WI38 (cell line): Measurements from ENCODE around the gene DHTKD1.

Source experiments
- H3K4me3 ChIP-seq: 2 replicates; pipeline ENCODE4 v1.5.1; 2011; ENCODE audit warnings: low read depth, mild to moderate bottlenecking, control low read depth, low read length
- TF ChIP-seq, protein P1 (sequence below): IDR thresholded peaks from 2 replicates; pipeline ENCODE4 v1.5.1; 2012; ENCODE audit warnings: low read depth, mild to moderate bottlenecking, control low read depth, low read length

Gene DHTKD1, protein sequence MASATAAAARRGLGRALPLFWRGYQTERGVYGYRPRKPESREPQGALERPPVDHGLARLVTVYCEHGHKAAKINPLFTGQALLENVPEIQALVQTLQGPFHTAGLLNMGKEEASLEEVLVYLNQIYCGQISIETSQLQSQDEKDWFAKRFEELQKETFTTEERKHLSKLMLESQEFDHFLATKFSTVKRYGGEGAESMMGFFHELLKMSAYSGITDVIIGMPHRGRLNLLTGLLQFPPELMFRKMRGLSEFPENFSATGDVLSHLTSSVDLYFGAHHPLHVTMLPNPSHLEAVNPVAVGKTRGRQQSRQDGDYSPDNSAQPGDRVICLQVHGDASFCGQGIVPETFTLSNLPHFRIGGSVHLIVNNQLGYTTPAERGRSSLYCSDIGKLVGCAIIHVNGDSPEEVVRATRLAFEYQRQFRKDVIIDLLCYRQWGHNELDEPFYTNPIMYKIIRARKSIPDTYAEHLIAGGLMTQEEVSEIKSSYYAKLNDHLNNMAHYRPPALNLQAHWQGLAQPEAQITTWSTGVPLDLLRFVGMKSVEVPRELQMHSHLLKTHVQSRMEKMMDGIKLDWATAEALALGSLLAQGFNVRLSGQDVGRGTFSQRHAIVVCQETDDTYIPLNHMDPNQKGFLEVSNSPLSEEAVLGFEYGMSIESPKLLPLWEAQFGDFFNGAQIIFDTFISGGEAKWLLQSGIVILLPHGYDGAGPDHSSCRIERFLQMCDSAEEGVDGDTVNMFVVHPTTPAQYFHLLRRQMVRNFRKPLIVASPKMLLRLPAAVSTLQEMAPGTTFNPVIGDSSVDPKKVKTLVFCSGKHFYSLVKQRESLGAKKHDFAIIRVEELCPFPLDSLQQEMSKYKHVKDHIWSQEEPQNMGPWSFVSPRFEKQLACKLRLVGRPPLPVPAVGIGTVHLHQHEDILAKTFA

DNA sequence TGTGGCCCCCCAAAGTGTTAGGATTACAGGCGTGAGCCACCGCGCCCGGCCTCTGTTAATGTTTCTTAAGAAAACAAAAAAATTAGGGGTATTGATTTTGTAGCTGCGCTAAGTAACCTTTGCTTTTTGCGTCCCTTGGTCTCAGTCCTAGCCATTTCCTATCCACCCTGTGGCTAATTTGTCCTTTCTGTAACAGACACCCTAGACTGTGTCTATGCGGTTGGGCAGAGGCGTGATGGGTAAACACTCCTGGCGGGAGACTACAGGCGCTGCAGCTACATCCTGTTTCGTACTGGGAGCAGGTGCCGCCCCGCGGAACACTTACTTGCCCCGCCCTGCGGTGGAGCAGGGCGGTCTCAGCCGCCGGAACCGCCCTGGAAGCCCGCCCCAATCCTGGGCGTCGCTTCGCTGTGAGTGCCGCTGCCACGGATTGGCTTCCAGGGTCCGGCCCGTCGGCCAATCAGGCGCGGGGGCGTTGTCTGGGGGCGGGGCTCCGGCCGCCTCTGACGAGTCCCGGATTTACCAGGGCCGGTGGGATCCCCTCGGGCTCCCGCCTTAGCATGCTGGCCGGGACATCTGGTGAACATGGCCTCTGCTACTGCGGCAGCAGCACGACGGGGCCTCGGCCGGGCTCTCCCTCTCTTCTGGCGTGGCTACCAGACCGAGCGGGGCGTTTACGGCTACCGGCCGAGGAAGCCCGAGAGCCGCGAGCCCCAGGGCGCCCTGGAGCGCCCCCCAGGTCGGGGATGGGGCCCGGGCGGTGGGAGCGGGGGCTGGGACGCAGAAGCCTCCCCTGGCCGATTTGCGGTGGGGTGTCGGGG lies at the start of gene DHTKD1:
Gene DHTKD1 (plus strand): TSS at position 506 of the 821 bp plus-strand sequence. CDS start 80 bp downstream, at position 586.
- H3K4me3 ChIP-seq, result peak within 1 kb of the TSS; percentile 91
- TF ChIP-seq, protein P1, sequence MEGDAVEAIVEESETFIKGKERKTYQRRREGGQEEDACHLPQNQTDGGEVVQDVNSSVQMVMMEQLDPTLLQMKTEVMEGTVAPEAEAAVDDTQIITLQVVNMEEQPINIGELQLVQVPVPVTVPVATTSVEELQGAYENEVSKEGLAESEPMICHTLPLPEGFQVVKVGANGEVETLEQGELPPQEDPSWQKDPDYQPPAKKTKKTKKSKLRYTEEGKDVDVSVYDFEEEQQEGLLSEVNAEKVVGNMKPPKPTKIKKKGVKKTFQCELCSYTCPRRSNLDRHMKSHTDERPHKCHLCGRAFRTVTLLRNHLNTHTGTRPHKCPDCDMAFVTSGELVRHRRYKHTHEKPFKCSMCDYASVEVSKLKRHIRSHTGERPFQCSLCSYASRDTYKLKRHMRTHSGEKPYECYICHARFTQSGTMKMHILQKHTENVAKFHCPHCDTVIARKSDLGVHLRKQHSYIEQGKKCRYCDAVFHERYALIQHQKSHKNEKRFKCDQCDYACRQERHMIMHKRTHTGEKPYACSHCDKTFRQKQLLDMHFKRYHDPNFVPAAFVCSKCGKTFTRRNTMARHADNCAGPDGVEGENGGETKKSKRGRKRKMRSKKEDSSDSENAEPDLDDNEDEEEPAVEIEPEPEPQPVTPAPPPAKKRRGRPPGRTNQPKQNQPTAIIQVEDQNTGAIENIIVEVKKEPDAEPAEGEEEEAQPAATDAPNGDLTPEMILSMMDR, result peak; percentile 13; the same call in 1 of the 2 replicates

DNA sequence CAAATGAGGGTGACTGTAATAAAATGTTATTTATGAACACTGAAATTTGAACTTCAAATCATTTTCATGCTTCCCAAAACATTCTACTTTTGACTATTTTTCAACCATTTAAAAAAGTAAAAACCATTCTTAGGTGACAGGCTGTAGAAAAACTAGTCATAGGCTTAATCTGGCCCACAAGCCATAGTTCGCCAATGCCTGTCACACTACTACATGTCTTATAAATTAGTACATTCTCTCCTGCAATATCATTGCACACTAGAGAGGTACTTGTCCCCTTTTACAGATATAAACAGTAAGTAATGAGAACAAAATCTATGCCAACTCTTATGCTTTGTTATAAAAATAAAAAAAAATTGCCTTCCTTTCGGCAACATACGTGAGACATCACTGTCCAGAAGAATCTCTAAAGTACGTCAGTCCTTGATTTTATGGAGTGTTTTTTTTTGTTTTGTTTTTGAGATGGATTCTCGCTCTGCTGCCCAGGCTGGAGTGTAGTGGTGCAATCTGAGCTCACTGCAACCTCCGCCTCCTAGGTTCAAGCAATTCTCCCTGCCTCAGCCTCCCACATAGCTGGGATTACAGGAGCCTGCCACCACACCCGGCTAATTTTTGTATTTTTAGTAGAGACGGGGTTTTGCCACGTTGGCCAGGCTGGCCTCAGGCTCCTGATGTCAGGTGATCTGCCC lies 49.3 kb upstream of the DHTKD1 start:
- no peak overlapping the region for H3K4me3 ChIP-seq

DNA sequence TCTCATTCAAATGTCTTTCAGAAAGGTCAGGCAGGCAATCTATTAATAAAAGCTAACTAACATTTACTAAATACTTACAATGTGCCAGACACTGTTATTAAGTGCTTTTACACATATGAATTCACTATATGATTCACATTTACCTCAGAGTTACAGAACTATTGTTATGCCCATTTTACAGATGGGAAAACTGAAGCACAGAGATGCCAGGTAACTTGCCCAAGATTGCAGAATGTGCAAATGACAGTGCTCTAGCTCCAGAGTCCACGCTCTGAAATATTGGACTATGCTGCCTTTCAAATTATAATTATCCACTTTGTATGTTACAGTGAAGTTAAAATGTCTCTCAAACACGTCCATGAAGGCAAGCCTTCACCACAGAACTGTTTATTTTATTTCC lies 48.2 kb upstream of the DHTKD1 start:
- TF ChIP-seq, protein P1, result no peak
- no peak overlapping the region for H3K4me3 ChIP-seq

More for the DNA sequence above, 49.3 kb upstream of the DHTKD1 start:
- TF ChIP-seq, protein P1, result no peak

DNA sequence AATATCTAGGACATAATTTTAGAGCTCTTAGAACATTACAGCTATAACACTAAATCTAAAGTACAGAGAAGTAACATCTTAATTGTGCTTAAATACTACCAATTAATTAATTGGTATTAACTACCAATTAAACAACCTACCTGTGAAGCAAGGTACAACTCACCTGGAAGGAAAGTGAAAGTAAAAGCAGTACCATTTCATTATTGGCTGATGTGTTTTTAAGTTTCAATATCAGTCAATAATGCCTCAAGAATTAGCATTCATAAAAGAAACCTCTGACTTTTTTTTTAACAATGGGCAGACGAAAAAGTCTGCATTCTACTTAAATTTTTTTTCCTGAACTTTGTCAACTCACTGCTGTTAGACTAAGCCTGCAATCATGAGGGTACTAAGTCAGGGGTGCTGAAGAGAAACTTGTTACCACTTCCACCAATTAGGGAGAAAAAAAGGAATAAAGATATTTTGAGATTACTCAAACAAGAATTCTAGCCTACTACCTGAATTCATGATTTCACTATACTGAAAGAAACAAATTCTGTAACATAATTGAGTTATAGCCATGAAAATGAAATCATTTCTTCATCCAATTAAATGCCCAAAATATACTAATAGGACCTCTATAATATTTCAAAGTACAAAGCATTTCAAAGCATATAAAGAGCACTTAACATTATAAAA lies 46.0 kb upstream of the DHTKD1 start:
- no peak overlapping the region for H3K4me3 ChIP-seq
- TF ChIP-seq, protein P1, result no peak

DNA sequence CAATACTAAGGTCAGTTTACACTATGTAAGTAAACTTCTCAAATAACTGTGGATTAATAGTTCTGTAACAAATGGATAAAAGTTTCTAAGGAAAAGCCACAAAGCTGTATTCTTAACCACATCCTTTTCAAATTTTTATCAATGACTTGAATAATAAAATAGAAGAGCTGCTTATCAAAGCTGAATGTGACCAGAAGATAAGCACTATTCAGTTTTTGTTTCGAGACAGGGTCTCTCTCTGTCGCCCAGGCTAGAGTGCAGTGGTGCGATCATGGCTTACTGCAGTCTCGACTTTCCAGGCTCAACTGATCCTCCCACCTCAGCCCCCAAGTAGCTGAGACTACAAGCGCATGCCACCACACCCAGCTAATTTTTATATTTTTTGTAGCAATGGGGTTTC lies 43.2 kb upstream of the DHTKD1 start:
- TF ChIP-seq, protein P1, result no peak
- no peak overlapping the region for H3K4me3 ChIP-seq

DNA sequence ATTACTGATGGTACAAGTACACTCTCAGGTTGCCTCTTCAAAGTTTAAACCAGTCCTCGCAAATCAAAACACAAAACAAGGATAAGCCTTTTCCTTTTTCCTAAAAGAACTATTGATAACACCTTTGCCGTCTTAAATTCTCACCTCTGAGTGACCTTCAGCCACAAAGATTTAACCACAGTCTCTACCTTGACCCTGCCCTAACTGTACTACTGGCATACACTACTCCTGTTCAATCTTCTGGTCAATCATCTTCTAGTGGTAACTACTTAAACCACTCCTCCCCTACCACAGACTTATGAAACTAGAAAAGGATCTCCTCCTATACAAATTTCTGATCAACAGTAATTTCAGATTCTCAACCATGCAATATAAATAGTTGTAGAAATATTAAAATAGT lies 41.2 kb upstream of the DHTKD1 start:
- TF ChIP-seq, protein P1, result no peak
- no peak overlapping the region for H3K4me3 ChIP-seq
